ENCODE results near the gene MYO9A.

- TF ChIP-seq POLR2A (IDR thresholded peaks at IDR 0.05), result no peak
- TF ChIP-seq CTCF (IDR thresholded peaks at IDR 0.05), result no peak
- no peak for TF ChIP-seq EP300 (IDR thresholded peaks at IDR 0.05)
Measured at GRCh38 chr15:71951134-71951533, 166.8 kb downstream of the MYO9A start.
